Measurements from ENCODE around the gene TMEM39B.
"Not testable (repeated sequence)": the region's sequence is repeated elsewhere in the genome, so short reads cannot be mapped to it uniquely, and the experiment has no call there.

Gene TMEM39B

DNA sequence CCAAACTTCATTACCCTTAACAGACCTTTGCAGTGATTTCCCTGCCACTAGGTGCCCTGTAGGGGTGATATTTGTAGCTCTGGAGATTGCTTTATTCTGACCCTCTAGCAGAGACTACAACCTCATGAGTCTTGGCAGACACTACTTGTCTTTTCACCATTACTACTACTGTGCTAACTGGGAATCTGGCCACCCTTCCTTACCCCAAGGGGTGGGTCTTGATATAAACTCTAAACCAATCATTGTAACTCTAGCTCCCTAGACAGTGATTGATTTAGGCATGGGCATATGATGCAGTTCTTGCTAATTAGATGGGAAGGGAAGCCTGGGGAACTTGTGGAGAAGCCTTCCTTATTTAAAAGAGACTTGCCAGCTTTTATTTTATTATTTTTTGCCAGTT, 39.0 kb downstream of the TMEM39B start:
- no peak for DNase-seq (ENCODE audit: low read depth in 4 of 4, low spot score in 1 of 4)

DNA sequence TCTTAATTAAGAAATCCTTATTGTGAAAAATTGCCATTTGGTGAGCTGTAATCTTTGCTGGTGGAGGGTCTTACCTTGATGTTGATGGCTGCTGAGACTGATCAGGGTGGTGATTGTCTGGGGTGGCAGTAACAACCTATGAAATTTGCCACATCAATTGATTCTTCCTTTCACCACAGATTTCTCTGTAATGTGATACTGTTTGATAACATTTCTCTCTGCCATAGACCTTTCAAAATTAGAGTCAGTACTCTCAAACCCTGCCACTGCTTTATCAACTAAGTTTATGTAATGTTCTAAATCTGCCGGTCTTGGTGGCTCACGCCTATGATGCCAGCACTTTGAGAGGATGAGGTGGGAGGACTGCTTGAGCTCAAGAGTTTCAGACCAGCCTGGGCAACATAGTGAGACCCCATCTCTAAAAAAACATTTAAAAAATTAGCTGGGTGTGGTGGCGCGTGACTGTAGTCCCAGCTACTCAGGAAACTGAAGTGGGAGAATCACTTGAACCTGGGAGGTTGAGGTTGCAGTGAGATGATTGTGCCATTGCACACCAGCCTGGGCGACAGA, 40.2 kb downstream of the TMEM39B start:
- no peak for DNase-seq (ENCODE audit: low read depth in 4 of 4, low spot score in 1 of 4)

DNA sequence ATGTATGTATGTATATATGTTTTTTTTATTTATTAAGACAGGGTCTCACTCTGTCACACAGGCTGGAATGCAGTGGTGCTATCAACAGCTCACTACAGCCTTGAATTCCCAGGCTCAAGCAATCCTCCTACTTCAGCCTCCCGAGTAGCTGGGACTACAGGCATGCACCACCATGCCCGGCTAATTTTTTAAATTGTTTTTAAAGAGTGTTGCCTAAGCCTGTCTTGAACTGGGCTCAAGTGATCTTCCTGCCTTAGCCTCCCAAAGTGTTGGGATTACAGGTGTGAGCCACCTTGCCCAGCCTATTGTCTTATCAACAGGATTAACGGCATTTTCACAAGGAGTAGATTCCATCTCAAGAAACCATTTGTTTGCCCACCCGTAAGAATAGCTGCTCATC, 40.7 kb downstream of the TMEM39B start:
- DNase-seq (ENCODE audit: low read depth in 4 of 4, low spot score in 1 of 4) = not testable (repeated sequence)

DNA sequence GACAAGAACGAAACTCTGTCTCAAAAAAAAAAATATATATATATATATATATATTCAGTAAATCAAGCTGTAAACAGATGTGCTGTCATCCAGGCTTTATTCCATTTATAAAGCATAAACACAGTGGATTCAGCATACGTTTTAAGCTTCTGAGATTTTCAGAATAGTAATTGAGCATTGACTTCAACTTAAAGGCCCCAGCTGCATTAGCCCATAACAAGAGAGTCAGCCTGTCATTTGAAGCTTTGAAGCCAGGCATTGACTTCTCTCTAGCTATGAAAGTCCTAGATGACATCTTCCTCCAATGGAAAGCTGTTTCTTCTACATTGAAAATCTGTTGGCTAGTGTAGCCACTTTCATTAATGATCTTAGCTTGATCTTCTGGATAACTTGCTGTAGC, 41.7 kb downstream of the TMEM39B start:
- no peak for DNase-seq (ENCODE audit: low read depth in 4 of 4, low spot score in 1 of 4)

DNA sequence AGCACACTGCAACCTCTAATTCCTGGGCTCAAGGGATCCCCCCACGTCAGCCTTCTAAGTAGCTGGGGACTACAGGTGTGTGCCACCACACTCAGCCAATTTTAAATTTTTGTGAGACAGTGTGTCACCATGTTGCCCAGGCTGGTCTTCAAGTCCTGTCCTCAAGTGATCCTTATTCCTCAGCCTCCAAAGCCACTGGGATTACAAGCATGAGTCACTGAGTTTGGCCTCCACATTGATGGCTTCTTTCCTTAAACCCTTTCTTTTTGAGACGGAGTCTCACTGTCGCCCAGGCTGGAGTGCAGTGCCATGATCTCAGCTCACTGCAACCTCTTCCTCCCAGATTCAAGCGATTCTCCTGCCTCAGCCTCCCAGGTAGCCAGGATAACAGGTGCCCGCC, 42.8 kb downstream of the TMEM39B start:
- no peak for DNase-seq (ENCODE audit: low read depth in 4 of 4, low spot score in 1 of 4)

DNA sequence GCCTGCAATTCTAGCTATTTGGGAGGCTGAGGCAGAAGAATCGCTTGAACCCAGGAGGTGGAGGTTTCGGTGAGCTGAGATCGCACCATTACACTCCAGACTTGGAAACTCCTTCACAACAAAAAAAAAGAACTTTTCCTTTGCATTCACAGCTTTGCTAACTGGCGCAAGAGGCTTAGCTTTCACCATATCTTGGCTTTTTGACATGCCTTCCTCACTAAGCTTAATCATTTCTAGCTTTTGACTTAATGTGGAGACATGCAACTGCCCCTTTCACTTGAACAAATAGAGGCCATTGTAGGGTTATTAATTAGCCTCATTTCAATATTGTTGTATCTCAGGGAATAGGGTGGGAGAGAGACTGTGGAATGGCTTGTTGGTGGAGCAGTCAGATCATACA, 43.8 kb downstream of the TMEM39B start:
- no peak for DNase-seq (ENCODE audit: low read depth in 4 of 4, low spot score in 1 of 4)

DNA sequence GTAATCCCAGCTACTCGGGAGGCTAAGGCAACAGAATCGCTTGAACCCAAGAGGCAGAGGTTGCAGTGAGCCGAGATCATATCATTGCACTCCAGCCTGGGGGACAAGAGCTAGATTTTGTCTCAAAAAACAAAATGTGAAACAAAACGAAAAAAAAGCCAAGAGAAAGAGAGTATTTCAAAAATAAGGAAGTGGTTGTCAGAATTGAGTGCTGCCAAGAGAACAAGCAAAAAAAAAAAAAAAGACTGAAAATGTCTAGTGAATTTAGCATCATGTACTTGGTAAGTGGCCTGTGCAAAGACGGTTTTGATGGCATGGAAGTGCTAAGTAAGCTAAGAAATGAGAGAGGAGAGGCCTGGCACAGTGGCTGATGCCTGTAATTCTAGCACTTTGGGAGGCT, 49.4 kb downstream of the TMEM39B start:
- DNase-seq (ENCODE audit: low read depth in 4 of 4, low spot score in 1 of 4) = no peak

DNA sequence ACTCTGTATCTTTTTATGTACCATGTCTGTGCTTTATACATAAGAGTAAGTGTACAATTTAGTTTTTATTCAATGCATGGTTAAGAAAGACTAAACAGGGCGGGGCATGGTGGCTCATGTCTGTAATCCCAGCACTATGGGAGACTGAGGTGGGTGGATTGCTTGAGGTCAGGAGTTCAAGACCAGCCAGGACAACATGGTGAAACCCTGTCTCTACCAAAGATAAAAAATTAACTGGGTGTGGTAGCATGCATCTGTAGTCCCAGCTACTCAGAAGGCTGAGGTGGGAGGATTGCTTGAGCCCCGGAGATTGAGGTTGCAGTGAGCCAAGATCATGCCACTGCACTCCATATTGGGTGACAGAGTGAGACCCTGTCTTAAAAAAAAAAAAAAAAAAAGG, 50.6 kb downstream of the TMEM39B start:
- not testable (repeated sequence) for DNase-seq (ENCODE audit: low read depth in 4 of 4, low spot score in 1 of 4)

DNA sequence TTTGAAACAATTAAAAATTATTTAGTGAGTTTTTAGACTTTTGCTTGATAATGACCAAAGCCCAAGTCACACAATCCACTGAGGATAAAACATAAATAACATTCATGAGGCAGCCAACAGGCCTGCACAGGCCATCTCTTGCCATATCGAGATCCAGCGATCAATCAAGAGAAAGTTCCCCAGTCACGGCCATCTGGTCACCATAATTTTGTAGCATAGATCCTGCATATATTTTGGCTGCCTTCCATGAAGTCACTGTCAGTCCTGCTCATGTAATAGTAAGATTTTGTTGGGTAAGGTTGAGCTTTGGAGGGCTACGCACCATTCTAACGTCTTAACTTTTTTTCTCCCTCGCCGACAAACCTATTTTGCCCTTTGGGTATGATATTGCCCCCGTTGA, 52.6 kb downstream of the TMEM39B start:
- DNase-seq (ENCODE audit: low read depth in 4 of 4, low spot score in 1 of 4) = no peak

DNA sequence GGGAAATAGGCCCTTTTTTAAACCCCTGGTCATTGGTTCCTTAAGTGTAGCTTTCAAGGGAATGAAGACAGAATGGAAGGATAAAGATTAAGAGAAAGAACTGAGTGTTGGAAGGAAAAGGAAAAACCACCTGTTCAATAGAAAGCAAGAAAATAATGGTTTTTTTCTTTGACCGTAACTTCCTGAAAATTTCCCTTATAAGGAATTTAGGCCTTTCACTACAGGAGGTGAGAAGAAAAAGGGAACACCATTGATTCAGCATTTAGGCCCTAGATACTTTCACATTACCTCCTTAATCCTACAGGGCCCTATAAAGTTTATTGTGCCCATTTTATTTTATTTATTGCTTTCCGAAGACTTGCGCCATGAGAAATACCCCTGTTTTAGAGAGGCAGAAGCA, 54.0 kb downstream of the TMEM39B start:
- DNase-seq (ENCODE audit: low read depth in 4 of 4, low spot score in 1 of 4) = no peak

DNA sequence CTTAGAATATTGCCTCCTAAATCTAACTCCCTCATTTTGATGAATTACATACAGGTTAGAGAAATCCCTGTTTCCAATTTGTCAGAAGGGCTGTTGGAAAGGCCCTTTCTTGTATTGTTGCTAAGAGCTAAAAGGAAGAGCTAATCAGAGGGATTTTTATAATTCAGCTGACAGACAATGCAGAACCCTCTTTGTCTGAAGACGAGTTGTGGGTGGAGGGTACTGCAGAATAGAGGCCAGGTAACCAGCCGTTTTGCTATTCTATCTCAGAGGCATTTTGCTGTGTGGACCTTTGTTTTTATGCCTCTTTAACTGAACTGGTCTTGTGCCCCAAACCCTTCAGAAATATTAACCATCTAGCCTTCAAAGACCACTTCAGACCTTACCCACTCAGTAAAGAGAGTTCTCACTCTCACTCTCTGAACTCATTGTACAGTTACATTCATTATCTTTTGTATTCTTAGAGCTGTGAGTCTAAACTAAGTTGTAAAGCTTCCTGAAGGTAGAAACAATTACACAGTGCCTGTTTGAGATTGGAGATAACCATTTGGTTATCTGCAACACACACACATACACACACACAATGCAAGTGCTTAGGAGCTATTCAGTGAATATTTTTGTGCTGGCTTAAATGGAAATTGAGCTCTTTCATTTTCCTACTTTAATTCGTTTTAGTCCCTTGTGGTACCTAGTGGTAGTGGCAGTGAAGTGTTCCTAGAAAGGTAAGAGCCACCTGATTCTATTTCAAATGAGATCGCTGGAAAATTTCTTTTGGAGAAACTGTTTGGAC, 54.9 kb downstream of the TMEM39B start:
- DNase-seq (ENCODE audit: low read depth in 4 of 4, low spot score in 1 of 4) = no peak

DNA sequence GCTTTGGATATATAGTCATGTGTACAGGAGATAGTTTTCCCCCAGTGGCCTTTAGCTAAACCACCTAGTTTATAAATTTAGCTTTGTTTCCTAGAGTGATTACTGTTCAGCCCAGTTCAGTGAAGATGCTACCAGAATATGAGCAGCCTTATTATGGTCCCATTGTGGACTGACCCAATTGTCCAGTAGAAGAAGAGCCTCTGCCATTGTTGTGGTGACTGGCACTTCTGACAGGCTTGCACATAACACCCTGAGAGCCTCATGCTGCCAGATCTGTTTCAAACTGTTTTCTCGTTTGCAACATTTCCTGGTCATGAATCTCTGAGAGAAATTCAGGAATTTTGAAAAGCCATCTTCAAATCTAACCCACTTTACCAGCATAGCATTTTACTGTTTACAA, 55.7 kb downstream of the TMEM39B start:
- DNase-seq (ENCODE audit: low read depth in 4 of 4, low spot score in 1 of 4) = no peak

DNA sequence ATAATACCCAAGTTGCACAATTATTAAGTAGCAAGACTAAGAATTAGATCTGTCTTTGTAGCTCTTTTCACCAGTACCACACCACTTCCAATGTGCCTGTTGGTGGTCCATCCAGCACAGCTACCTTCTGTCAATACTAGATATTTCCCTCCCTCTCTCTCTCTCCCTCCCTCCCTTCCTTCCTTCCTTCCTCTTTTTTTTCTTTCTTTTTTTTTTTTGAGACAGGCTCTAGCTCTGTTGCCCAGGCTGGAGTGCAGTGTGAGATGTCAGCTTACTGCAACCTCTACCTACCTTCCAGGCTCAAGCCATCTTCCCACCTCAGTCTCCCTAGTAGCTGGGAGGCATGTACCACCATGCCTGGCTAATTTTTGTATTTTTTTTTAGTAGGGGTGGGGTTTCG, 56.2 kb downstream of the TMEM39B start:
- no peak for DNase-seq (ENCODE audit: low read depth in 4 of 4, low spot score in 1 of 4)

DNA sequence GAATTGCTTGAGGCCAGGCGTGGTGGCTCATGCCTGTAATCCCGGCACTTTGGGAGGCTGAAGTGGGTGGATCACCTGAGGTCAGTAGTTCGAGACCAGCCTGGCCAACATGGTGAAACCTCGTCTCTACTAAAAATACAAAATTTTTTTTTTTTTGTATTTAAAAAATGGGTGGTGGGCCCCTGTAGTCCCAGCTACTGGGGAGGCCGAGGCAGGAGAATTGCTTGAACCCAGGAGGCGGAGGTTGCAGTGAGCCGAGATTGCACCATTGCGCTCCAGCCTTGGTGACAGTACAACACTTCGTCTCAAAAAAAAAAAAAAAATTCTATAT, 61.2 kb downstream of the TMEM39B start:
- not testable (repeated sequence) for DNase-seq (ENCODE audit: low read depth in 4 of 4, low spot score in 1 of 4)

DNA sequence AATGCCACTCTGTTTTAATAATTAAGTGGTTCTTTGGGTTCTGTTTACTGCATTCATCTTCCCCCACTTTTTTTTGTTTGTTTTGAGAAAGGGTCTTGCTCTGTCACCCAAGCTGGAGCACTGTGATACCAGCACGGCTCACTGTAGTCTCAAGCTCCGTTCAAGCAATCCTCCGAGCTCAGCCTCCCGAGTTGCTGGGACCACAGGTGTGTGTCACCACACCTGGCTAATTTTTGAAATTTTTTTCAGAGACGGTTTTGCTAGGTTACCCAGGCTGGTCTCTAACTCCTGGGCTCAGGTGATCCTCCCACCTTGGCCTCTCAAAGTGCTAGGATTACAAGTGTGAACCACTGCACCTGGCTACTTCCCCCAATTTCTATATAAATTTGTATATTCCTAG, 64.4 kb downstream of the TMEM39B start:
- DNase-seq (ENCODE audit: low read depth in 4 of 4, low spot score in 1 of 4) = no peak

DNA sequence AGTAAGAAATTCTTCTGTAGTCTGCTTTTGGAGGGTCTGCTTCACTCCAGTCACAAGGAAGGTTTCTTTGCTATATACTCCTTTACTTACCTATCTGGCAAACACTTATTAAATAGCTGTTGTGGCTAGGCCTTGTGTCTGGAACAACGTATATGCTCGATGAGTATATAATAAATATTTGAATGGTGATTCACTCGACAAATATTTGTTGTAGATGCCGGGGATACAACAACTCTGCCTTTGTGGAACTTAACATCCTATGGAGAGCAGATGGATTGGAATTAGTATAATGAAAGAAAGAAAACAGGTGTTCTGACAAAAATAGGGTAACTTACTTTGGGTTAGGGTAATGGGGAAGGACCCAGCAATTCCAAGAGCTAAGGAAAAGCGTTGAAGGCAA, 66.2 kb downstream of the TMEM39B start:
- no peak for DNase-seq (ENCODE audit: low read depth in 4 of 4, low spot score in 1 of 4)

DNA sequence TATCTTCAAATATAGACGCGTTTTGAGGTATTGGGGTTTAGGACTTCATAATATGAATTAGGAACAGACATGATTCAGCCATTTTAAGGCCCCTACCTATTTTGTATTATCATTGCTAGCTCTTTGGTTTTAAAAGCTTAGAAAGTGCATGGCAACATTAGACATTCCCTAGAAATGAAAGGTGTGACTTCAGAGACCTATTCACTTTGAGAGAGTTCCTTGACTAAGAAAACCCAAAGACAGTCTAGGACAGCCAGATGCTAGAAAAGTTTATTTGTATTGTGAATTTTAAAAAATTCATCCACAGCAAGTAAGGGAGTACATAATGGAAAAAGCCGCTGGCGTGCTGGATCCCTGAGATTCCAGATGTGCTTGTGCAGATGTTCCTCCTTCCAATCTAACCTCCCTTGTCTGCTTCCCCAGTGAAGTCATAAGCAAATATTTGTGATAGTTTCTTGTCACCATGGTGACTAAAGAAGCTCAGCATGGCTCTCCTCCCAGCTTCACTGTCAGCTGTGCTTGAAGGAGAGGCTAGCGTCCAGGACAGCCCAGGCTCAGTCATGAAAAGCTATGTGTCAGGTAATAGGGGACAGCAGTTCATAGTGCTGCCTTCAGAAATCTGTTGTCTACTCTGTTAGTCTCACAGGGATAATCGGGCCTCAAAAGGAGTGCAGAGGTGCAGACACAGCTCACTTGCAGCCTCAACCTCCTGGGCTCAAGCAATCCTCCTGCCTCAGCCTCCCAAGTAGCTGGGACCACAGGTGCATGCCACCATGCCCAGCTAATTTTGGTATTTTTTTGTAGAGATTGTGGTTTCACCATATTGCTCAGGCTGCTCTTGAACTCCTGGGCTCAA, 69.9 kb downstream of the TMEM39B start:
- no peak for DNase-seq (ENCODE audit: low read depth in 4 of 4, low spot score in 1 of 4)

DNA sequence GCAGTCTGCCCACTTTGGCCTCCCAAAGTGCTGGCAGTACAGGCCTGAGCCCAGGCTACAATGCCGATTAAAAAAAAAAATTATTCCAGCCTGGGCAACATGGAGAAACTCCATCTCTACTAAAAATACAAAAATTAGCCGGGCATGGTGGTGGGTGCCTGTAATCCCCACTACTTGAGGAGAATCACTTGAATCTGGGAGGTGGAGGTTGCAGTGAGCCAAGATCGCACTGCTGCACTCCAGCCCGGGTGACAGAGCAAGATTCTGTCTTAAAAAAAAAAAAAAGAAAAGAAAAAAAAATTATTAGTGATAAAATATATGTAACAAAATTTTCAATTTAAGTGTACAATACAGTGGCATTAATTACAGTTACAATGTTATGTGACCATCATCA, 70.6 kb downstream of the TMEM39B start:
- not testable (repeated sequence) for DNase-seq (ENCODE audit: low read depth in 4 of 4, low spot score in 1 of 4)

DNA sequence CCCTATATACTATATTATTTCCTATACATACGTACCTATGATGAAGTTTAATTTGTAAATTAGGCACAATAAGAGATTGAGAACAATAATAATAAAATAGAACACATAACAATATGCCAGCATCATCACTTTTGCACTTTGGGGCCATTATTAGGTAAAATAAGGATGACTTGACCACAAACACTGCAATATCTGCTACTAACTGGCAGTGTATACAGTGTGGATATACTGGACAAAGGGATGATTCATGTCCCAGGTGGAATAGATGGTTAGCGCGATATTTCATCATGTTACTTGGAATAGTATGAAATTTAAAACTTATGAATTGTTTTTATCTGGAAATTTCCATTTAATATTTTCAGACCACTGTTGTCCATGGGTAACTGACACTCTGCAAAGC, 71.3 kb downstream of the TMEM39B start:
- DNase-seq (ENCODE audit: low read depth in 4 of 4, low spot score in 1 of 4) = no peak

DNA sequence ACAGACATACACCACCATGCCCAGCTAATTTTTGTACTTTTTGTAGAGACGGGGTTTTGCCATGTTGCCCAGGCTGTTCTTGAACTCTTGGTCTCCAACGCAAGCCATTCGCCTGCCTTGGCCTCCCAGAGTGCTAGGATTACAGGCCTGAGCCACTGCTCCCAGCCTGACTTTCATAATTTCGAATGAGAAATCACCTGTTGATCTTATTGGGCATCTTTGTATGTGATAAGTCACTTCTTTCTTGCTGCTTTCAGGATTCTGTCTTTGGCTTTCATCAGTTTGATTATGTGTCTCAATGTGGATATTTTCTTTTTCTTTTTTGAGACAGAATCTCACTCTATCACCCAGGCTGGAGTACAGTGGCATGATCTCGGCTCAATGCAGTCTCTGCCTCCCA, 75.1 kb downstream of the TMEM39B start:
- DNase-seq (ENCODE audit: low read depth in 4 of 4, low spot score in 1 of 4) = not testable (repeated sequence)

DNA sequence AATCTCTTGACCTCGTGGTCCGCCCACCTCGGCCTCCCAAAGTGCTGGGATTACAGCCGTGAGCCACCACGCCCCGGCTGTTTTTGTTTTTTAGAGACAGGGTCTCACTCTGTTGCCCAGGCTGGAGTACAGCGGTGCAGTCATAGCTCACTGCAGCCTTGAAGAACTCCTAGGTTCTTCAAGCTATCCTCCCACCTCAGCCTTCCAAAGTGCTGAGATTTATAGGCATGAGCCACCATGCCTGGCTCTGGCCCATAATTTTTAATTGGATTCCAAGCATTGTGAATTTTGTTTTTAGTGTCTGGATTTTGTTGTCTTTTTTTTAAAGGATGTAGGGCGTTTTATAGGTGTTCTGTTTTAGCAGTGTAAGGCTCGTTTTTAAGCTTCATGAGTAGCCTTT, 78.1 kb downstream of the TMEM39B start:
- no peak for DNase-seq (ENCODE audit: low read depth in 4 of 4, low spot score in 1 of 4)

DNA sequence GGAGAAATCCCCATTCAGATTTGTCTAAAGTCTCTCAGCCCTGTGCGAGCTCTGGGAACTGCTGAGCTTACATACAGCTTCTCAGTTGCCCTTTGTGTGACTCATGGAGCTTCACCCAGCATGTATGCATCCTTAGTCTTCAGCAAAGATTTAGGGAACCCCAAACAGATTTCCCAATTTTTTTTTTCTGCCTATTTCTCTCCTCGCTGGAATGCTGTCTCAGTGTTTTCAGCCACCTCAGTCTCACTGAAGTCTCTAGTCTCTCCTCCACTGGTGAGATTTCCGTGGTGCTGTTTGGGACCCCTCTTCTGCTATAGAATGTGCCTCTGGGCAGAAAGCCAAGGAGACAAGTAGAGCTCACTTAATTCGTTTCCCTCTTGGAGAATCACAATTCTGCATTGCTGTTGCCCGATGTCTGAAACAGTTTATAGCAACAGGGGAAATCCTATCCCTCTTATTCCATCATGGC, 78.6 kb downstream of the TMEM39B start:
- no peak for DNase-seq (ENCODE audit: low read depth in 4 of 4, low spot score in 1 of 4)

Measured in stimulated activated CD4-positive, alpha-beta T cell treated with anti-CD3 and anti-CD28 coated beads, Interleukin-1b, Interleukin-23, amount 100 ng/mL, for 24 hours (primary cell).